ENCODE data around the gene C2orf42.
"Not testable (repeated sequence)": the region's sequence is repeated elsewhere in the genome, so short reads cannot be mapped to it uniquely, and the experiment has no call there.

DNA sequence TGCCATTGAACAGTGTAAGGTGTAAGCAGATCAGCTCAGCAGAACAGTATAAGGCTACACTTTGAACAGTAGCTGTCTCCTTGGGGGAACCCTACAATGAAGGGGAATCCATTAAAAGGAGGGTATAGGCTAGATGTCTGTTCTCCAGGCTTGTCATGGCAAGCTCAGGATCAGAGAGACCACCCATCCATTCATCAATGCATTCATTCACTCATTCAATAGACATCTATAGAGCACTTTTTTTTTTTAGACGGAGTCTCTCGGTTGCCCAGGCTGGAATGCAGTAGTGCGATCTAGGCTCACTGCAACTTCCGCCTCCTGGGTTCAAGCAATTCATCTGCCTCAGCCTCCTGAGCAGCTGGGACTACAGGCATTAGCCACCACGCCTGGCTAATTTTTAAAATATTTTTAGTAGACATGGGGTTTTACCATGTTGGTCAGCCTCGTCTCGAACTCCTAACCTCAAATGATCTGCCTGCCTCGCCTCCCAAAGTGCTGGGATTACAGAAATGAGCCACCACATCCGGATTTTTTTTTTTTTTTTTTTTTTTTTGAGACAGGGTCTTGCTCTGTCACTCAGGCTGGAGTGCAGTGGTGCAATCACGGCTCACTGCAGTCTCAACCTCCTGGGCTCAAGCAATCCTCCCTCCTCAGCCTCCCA is 56.4 kb downstream of the C2orf42 start:
- TF ChIP-seq, protein P1, sequence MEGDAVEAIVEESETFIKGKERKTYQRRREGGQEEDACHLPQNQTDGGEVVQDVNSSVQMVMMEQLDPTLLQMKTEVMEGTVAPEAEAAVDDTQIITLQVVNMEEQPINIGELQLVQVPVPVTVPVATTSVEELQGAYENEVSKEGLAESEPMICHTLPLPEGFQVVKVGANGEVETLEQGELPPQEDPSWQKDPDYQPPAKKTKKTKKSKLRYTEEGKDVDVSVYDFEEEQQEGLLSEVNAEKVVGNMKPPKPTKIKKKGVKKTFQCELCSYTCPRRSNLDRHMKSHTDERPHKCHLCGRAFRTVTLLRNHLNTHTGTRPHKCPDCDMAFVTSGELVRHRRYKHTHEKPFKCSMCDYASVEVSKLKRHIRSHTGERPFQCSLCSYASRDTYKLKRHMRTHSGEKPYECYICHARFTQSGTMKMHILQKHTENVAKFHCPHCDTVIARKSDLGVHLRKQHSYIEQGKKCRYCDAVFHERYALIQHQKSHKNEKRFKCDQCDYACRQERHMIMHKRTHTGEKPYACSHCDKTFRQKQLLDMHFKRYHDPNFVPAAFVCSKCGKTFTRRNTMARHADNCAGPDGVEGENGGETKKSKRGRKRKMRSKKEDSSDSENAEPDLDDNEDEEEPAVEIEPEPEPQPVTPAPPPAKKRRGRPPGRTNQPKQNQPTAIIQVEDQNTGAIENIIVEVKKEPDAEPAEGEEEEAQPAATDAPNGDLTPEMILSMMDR (IDR thresholded peaks at IDR 0.05; ENCODE audit: borderline replicate concordance, extremely low read depth, low read length, poor library complexity, severe bottlenecking), result not testable (repeated sequence)
- not testable (repeated sequence) for TF ChIP-seq EZH2 (IDR thresholded peaks at IDR 0.05; ENCODE audit: borderline replicate concordance, low read depth, low read length, severe bottlenecking)

Data from DND-41 (cell line).